GM23338 (cell line): ENCODE measurements around the gene POLA2.
A peak's percentile ranks its signal among the peaks of the same experiment; 100 is the strongest.

Source experiments
- CTCF ChIP-seq, 2 experiments: fragments of 200-600 bp in 1 of 2; sonication (generic) in 1 of 2; conservative IDR thresholded peaks; 2 replicates each; pipeline versions ENCODE4 v1.5.1 to v1.6.1; 2016 to 2017; ENCODE audit warnings: antibody characterized with exemption in 2 of 2, low read depth in 2 of 2, mild to moderate bottlenecking in 2 of 2, moderate library complexity in 1 of 2
- POLR2AphosphoS5 ChIP-seq: IDR thresholded peaks from 2 replicates; pipeline ENCODE4 v1.6.1; 2016; ENCODE audit warnings: antibody characterized with exemption, low read depth

- TF ChIP-seq CTCF (conservative IDR thresholded peaks at IDR 0.05; ENCODE audit: low read depth in 2 of 2) (peak; percentile 83 to 94), POLR2AphosphoS5 (no peak)
Measured at GRCh38 chr11:65274735-65275682, 13.2 kb downstream of the POLA2 start.
